Endothelial cell of umbilical vein (primary cell): Measurements from ENCODE around the gene RRP1B. TPM values are rescaled to one million over a fixed set of nuclear protein-coding genes. Genes with fewer than 3 reads are reported as not detected.

Source experiments
- BruUV-seq: library from RNA; stranded (reverse); fragments of 400-500 nt; replicated peaks from 2 replicates; lab custom pipeline; 2021; lab: Mats Ljungman, UMichigan
- CTCF ChIA-PET: fragments of 300-600, 350-600 bp; sonication (Branson Sonifier 250); formaldehyde crosslinking; loops from one replicate; lab custom pipeline; 2021; ENCODE audit warnings: antibody characterized with exemption, inconsistent platforms; lab: Charles Lee
- POLR2A ChIA-PET: fragments of 300-600, 350-600 bp; sonication (Branson Sonifier 250); formaldehyde crosslinking; loops from one replicate; lab custom pipeline; 2021; ENCODE audit warnings: antibody characterized with exemption, inconsistent platforms; lab: Charles Lee
- DNase-seq: peaks from one replicate; pipeline ENCODE4 v3.0.0-alpha.2; 2011; ENCODE audit warnings: low read depth, low spot score
- FAIRE-seq: peaks from 2 replicates; lab custom pipeline; 2011; peaks lifted over from hg19 to GRCh38; lab: Jason Lieb, UNC
- H2AFZ ChIP-seq: 2 replicates; pipeline ENCODE4 v1.6.0; 2012; ENCODE audit warnings: low read depth, low read length, control low read depth, inconsistent platforms
- H3K27ac ChIP-seq: 2 replicates; pipeline ENCODE4 v1.5.1; 2011; ENCODE audit warnings: low read depth, mild to moderate bottlenecking, control low read depth, low read length, moderate library complexity; ENCODE audit not compliant: insufficient read depth
- H3K27me3 ChIP-seq, 2 experiments: 2 replicates each; pipeline versions ENCODE4 v1.6.0 to v1.6.1; 2011; ENCODE audit warnings: low read length in 2 of 2, mixed read lengths in 1 of 2; ENCODE audit not compliant: control insufficient read depth in 2 of 2, insufficient read depth in 2 of 2
- H3K36me3 ChIP-seq, 2 experiments: 2 replicates in 1 of 2; 3 replicates in 1 of 2; pipeline ENCODE4 v1.5.1; 2011; ENCODE audit warnings: low read length in 2 of 2, mild to moderate bottlenecking in 1 of 2, moderate library complexity in 1 of 2; ENCODE audit not compliant: control insufficient read depth in 2 of 2, insufficient read depth in 2 of 2; ENCODE audit errors: extremely low read depth in 1 of 2
- H3K4me1 ChIP-seq: 3 replicates; pipeline ENCODE4 v1.5.1; 2011; ENCODE audit warnings: mild to moderate bottlenecking, low read length; ENCODE audit not compliant: control insufficient read depth, insufficient read depth; ENCODE audit errors: extremely low read depth
- H3K4me2 ChIP-seq: 2 replicates; pipeline ENCODE4 v1.6.1; 2011; ENCODE audit warnings: low read length, control low read depth, mixed read lengths; ENCODE audit not compliant: insufficient read depth
- H3K4me3 ChIP-seq, 3 experiments: fragments of 200-600 bp in 1 of 3; sonication (generic), shearing (Covaris generic) in 1 of 3; replicated peaks in 1 of 3; 2 replicates each; pipeline ENCODE4 v1.5.1; 2011 to 2016; ENCODE audit warnings: control low read depth in 3 of 3, low read length in 3 of 3, mild to moderate bottlenecking in 2 of 3, inconsistent platforms in 1 of 3, low read depth in 1 of 3, moderate library complexity in 1 of 3; ENCODE audit not compliant: insufficient read depth in 1 of 3
- H3K79me2 ChIP-seq: 2 replicates; pipeline ENCODE4 v1.6.0; 2012; ENCODE audit warnings: low read length, inconsistent platforms; ENCODE audit not compliant: control insufficient read depth, insufficient read depth
- H3K9ac ChIP-seq: replicated peaks from 2 replicates; pipeline ENCODE3; 2011; ENCODE audit warnings: low read length, control low read depth; ENCODE audit not compliant: insufficient read depth; ENCODE audit errors: extremely low read depth
- H3K9me1 ChIP-seq: replicated peaks from 3 replicates; pipeline ENCODE4 v1.6.0; 2011; ENCODE audit warnings: mild to moderate bottlenecking, low read length; ENCODE audit not compliant: control insufficient read depth, insufficient read depth; ENCODE audit errors: extremely low read depth
- H3K9me3 ChIP-seq: replicated peaks from 2 replicates; pipeline ENCODE4 v1.5.1; 2012; ENCODE audit warnings: low read length, inconsistent platforms; ENCODE audit not compliant: control insufficient read depth, insufficient read depth
- H4K20me1 ChIP-seq: replicated peaks from 2 replicates; pipeline ENCODE3; 2011; ENCODE audit warnings: mild to moderate bottlenecking, low read length; ENCODE audit not compliant: control insufficient read depth, insufficient read depth; ENCODE audit errors: extremely low read depth
- EZH2 ChIP-seq: IDR thresholded peaks from 2 replicates; pipeline ENCODE4 v1.6.1; 2012; ENCODE audit warnings: borderline replicate concordance, low read depth, mild to moderate bottlenecking, moderate library complexity, low read length, inconsistent platforms; ENCODE audit not compliant: severe bottlenecking
- FOS ChIP-seq: IDR thresholded peaks from 2 replicates; pipeline ENCODE4 v1.6.1; 2011; ENCODE audit warnings: mild to moderate bottlenecking, low read length, moderate library complexity, borderline replicate concordance; ENCODE audit not compliant: insufficient read depth
- dilution Hi-C: fragments of 300-500 bp; cut with MboI; formaldehyde crosslinking; loops from one replicate; pipeline ENCODE4 v1.15.0; 2019; ENCODE audit warnings: low sequenced_read_pairs; ENCODE audit not compliant: extremely low pct_ligation_motif_present
- intact Hi-C: fragments of 100-400 bp; cut with micrococcal nuclease; formaldehyde crosslinking; loops from one replicate; pipeline ENCODE4 v1.10.0; 2022
- polyA plus RNA-seq, 4 experiments: library from polyadenylated mRNA; depleted of rRNA in 3 of 4; stranded (reverse) in 3 of 4; unstranded in 1 of 4; fragments of >200 nt; gene quantifications; 2 replicates each; pipeline versions ENCODE4 v1.2.1 to v1.2.3, GENCODE V29; 2011 to 2012; ENCODE audit warnings: missing spikeins in 1 of 4
- total RNA-seq: library from RNA; stranded (reverse); gene quantifications from 2 replicates; pipeline ENCODE4 v1.2.3, GENCODE V29; 2021
- TF ChIP-seq, protein P1 (sequence below): IDR thresholded peaks from 2 replicates; pipeline ENCODE4 v1.6.1; 2011; ENCODE audit not compliant: insufficient read depth, insufficient read length
- TF ChIP-seq, protein P2 (sequence below), 2 donors: IDR thresholded peaks; 1 replicate in 1 of 2; 2 replicates in 1 of 2; pipeline ENCODE4 v1.5.1; 2011; ENCODE audit warnings: low read length in 2 of 2, mild to moderate bottlenecking in 2 of 2, moderate library complexity in 2 of 2, control low read depth in 1 of 2, inconsistent platforms in 1 of 2, low read depth in 1 of 2; ENCODE audit not compliant: insufficient read depth in 1 of 2; ENCODE audit errors: extremely low read depth in 1 of 2

Gene RRP1B
- total and polyA plus RNA-seq, 2 donors (not counting 3 experiments of a cell fraction or from before 2014, with no cell fraction given): 13.0 to 39.9 TPM

GRCh38 chr21:43726686-43727518, 67.5 kb downstream of the RRP1B start:
- Histone ChIP-seq H3K9me3 (no peaks in the 10 kb centered on the region), H3K4me2 (no peak overlapping the region), H3K9ac (no peak overlapping the region), H3K27ac (peak overlapping the region; percentile 79), H3K36me3 (no peaks in the 10 kb centered on the region), H4K20me1 (no peaks in the 10 kb centered on the region), H2AFZ (no peak overlapping the region), H3K9me1 (no peaks in the 10 kb centered on the region), H3K27me3 (no peaks in the 10 kb centered on the region), H3K79me2 (peaks cover 36% of the 10 kb centered on the region), H3K4me3 (no peak overlapping the region), H3K4me1 (peaks cover 38% of the 10 kb centered on the region)
- BruUV-seq: no TSS peak
- FAIRE-seq: peak; percentile 54
- DNase-seq: no peak
- ChIA-PET CTCF (interaction anchor here (1.1 to 2.0 kb wide), 3 partner anchors 10 to 44 kb away, joined by 3 to 6 read pairs (median 3); no protein-coding TSS in a partner anchor), POLR2A (no interaction called here)
- TF ChIP-seq, protein P1, sequence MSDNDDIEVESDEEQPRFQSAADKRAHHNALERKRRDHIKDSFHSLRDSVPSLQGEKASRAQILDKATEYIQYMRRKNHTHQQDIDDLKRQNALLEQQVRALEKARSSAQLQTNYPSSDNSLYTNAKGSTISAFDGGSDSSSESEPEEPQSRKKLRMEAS: peak; percentile 53
- no peak for TF ChIP-seq FOS
- TF ChIP-seq EZH2: no peak
- dilution Hi-C loops (no loop called here), intact Hi-C loops (loop anchor here (5.0 kb wide), 1 partner anchor 60 kb away; the partner anchor contains the start of gene RRP1)

GRCh38 chr21:43727519-43728153, 68.3 kb downstream of the RRP1B start:
- no peaks in the 10 kb centered on the region for H4K20me1 ChIP-seq
- H3K4me3 ChIP-seq: no peak overlapping the region
- H3K9ac ChIP-seq: peak overlapping the region; percentile 21
- peak overlapping the region; percentile 50 for H3K4me2 ChIP-seq
- peak overlapping the region; percentile 79 for H3K27ac ChIP-seq
- H3K4me1 ChIP-seq: peaks cover 38% of the 10 kb centered on the region
- DNase-seq (no peak), FAIRE-seq (peak; percentile 43)
- TF ChIP-seq, protein P1: no peak
- TF ChIP-seq, protein P2, sequence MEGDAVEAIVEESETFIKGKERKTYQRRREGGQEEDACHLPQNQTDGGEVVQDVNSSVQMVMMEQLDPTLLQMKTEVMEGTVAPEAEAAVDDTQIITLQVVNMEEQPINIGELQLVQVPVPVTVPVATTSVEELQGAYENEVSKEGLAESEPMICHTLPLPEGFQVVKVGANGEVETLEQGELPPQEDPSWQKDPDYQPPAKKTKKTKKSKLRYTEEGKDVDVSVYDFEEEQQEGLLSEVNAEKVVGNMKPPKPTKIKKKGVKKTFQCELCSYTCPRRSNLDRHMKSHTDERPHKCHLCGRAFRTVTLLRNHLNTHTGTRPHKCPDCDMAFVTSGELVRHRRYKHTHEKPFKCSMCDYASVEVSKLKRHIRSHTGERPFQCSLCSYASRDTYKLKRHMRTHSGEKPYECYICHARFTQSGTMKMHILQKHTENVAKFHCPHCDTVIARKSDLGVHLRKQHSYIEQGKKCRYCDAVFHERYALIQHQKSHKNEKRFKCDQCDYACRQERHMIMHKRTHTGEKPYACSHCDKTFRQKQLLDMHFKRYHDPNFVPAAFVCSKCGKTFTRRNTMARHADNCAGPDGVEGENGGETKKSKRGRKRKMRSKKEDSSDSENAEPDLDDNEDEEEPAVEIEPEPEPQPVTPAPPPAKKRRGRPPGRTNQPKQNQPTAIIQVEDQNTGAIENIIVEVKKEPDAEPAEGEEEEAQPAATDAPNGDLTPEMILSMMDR (IDR thresholded peaks at IDR 0.05; ENCODE audit: extremely low read depth in 1 of 2, insufficient read depth in 1 of 2, low read depth in 1 of 2, low read length in 2 of 2): peak in 1 of 2 donors; percentile 13
- POLR2A ChIA-PET: interaction anchor here (0.6 kb wide), 1 partner anchor 716 kb away, joined by 6 read pairs; no protein-coding TSS in a partner anchor
- no peaks in the 10 kb centered on the region for H3K9me1 ChIP-seq
- CTCF ChIA-PET: interaction anchor here (1.0 to 2.0 kb wide), 7 partner anchors 9 to 68 kb away, joined by 3 to 6 read pairs (median 4); partner anchors contain the start of genes HSF2BP and RRP1B
- BruUV-seq: no TSS peak
- H3K9me3 ChIP-seq: no peaks in the 10 kb centered on the region
- H3K36me3 ChIP-seq: no peaks in the 10 kb centered on the region
- peaks cover 29% of the 10 kb centered on the region for H3K79me2 ChIP-seq
- intact Hi-C loops: loop anchor here (1.0 to 5.0 kb wide), 2 partner anchors 8 to 60 kb away; partner anchors contain the start of genes PDXK and RRP1
- H2AFZ ChIP-seq: no peak overlapping the region
- H3K27me3 ChIP-seq: no peaks in the 10 kb centered on the region
- dilution Hi-C loops: no loop called here
